GM23338 (cell line): Measurements from ENCODE around the gene GCA. TPM values are rescaled to one million over a fixed set of nuclear protein-coding genes. Genes with fewer than 3 reads are reported as not detected.

Experiments
- ATAC-seq: fragments of 200-7000 bp; cut with Tn5 transposase; 3 replicates; pipeline ENCODE4 v1.9.1; 2020
- DNase-seq: peaks from one replicate; pipeline ENCODE4 v3.0.0-alpha.2; 2015; ENCODE audit warnings: low spot score
- H2AFZ ChIP-seq: fragments of 200-600 bp; sonication (generic); 2 replicates; pipeline ENCODE4 v1.8.0; 2016; ENCODE audit warnings: antibody characterized with exemption, mild to moderate bottlenecking, moderate library complexity
- H3F3A ChIP-seq: fragments of 200-600 bp; sonication (generic); replicated peaks from 2 replicates; pipeline ENCODE4 v1.8.0; 2017; ENCODE audit warnings: antibody characterized with exemption, mixed run types, low read depth
- H3K27ac ChIP-seq: fragments of 200-600 bp; sonication (generic); 2 replicates; pipeline ENCODE4 v1.6.1; 2016; ENCODE audit warnings: low read depth
- H3K27me3 ChIP-seq: fragments of 200-600 bp; sonication (generic); 2 replicates; pipeline ENCODE4 v1.8.0; 2016; ENCODE audit warnings: mild to moderate bottlenecking, mixed run types, moderate library complexity; ENCODE audit not compliant: insufficient read depth
- H3K36me3 ChIP-seq: fragments of 200-600 bp; sonication (generic); 2 replicates; pipeline ENCODE4 v1.8.0; 2016; ENCODE audit warnings: mild to moderate bottlenecking; ENCODE audit not compliant: insufficient read depth
- H3K4me1 ChIP-seq: fragments of 200-600 bp; sonication (generic); 2 replicates; pipeline ENCODE4 v1.8.0; 2016; ENCODE audit warnings: mild to moderate bottlenecking, moderate library complexity; ENCODE audit not compliant: insufficient read depth
- H3K4me2 ChIP-seq: fragments of 200-600 bp; sonication (generic); 2 replicates; pipeline ENCODE4 v1.7.1; 2017; ENCODE audit warnings: mixed run types
- H3K4me3 ChIP-seq: fragments of 200-600 bp; sonication (generic); 2 replicates; pipeline ENCODE4 v1.6.1; 2016; ENCODE audit warnings: mixed run types
- H3K79me2 ChIP-seq: fragments of 200-600 bp; sonication (generic); replicated peaks from 2 replicates; pipeline ENCODE4 v1.8.0; 2017; ENCODE audit warnings: mild to moderate bottlenecking; ENCODE audit not compliant: insufficient read depth
- H3K9me2 ChIP-seq: fragments of 200-600 bp; sonication (generic); 2 replicates; pipeline ENCODE4 v1.8.0; 2017; ENCODE audit not compliant: insufficient read depth
- H4K20me1 ChIP-seq: fragments of 200-600 bp; sonication (generic); replicated peaks from 2 replicates; pipeline ENCODE4 v1.8.0; 2017; ENCODE audit warnings: mild to moderate bottlenecking; ENCODE audit not compliant: insufficient read depth
- H3K27ac Mint-ChIP-seq: 2 replicates; pipeline ENCODE4 v1.8.0; 2020; ENCODE audit warnings: inconsistent platforms, mild to moderate bottlenecking, moderate library complexity, mixed read lengths
- H3K27me3 Mint-ChIP-seq: 3 replicates; pipeline ENCODE4 v1.8.0; 2022; ENCODE audit warnings: low read depth, mild to moderate bottlenecking, moderate library complexity, mixed read lengths, inconsistent platforms; ENCODE audit not compliant: insufficient read depth, poor library complexity
- H3K36me3 Mint-ChIP-seq: 3 replicates; pipeline ENCODE4 v1.8.0; 2021; ENCODE audit warnings: low read depth, mild to moderate bottlenecking, inconsistent platforms, moderate library complexity, mixed read lengths
- H3K4me1 Mint-ChIP-seq: 3 replicates; pipeline ENCODE4 v1.8.0; 2020; ENCODE audit warnings: mild to moderate bottlenecking, inconsistent platforms, mixed read lengths
- H3K4me3 Mint-ChIP-seq: 3 replicates; pipeline ENCODE4 v1.8.0; 2021; ENCODE audit warnings: moderate library complexity, mild to moderate bottlenecking, inconsistent platforms, mixed read lengths
- H3K9me3 Mint-ChIP-seq: 3 replicates; pipeline ENCODE4 v1.8.0; 2020; ENCODE audit warnings: moderate library complexity, mild to moderate bottlenecking, inconsistent platforms, mixed read lengths
- CREB1 ChIP-seq: fragments of 250-450 bp; sonication (Bioruptor Pico); IDR thresholded peaks from 2 replicates; pipeline ENCODE4 v1.5.0; 2020; ENCODE audit warnings: low read depth, mild to moderate bottlenecking, moderate library complexity
- EZH2 ChIP-seq: fragments of 200-600 bp; sonication (generic); IDR thresholded peaks from one replicate; pipeline ENCODE4 v1.8.0; 2017; ENCODE audit warnings: antibody characterized with exemption, mild to moderate bottlenecking, low read depth; ENCODE audit not compliant: unreplicated experiment
- EZH2phosphoT487 ChIP-seq: fragments of 200-600 bp; sonication (generic); IDR thresholded peaks from one replicate; pipeline ENCODE4 v1.8.1; 2018; ENCODE audit warnings: antibody characterized with exemption; ENCODE audit not compliant: unreplicated experiment
- JUNB ChIP-seq: IDR thresholded peaks from one replicate; pipeline ENCODE4 v1.6.1; 2016; ENCODE audit warnings: antibody characterized with exemption; ENCODE audit not compliant: unreplicated experiment
- NANOG ChIP-seq: IDR thresholded peaks from 2 replicates; pipeline ENCODE4 v1.6.1; 2016; ENCODE audit warnings: antibody characterized with exemption, borderline replicate concordance
- POLR2AphosphoS5 ChIP-seq: IDR thresholded peaks from 2 replicates; pipeline ENCODE4 v1.6.1; 2016; ENCODE audit warnings: antibody characterized with exemption, low read depth
- STAT1 ChIP-seq: IDR thresholded peaks from one replicate; pipeline ENCODE4 v1.6.1; 2016; ENCODE audit warnings: antibody characterized with exemption; ENCODE audit not compliant: unreplicated experiment
- ZNF114 ChIP-seq: fragments of 250-450 bp; sonication (Bioruptor Pico); IDR thresholded peaks from 2 replicates; pipeline ENCODE4 v1.5.0; 2020; ENCODE audit warnings: mild to moderate bottlenecking, moderate library complexity
- ZNF331 ChIP-seq: fragments of 250-450 bp; sonication (Bioruptor Pico); IDR thresholded peaks from 2 replicates; pipeline ENCODE4 v1.5.0; 2020; ENCODE audit warnings: low read depth, mild to moderate bottlenecking, moderate library complexity
- polyA plus RNA-seq: library from polyadenylated mRNA; unstranded; fragments of >200 nt; fragmentation: Nextera tagmentation; extraction: Ambion mirVana; gene quantifications from 2 replicates; pipeline ENCODE4 v1.2.1, GENCODE V29; 2016
- total RNA-seq: library from RNA; depleted of rRNA; stranded (reverse); fragments of >200 nt; shearing (Covaris generic); gene quantifications from 2 replicates; pipeline ENCODE4 v1.2.3, GENCODE V29; 2014
- TF ChIP-seq, protein P1 (sequence below): IDR thresholded peaks from 2 replicates; pipeline ENCODE4 v1.6.1; 2016; ENCODE audit warnings: antibody characterized with exemption
- TF ChIP-seq, protein P2 (sequence below): IDR thresholded peaks from one replicate; pipeline ENCODE4 v1.6.1; 2018; ENCODE audit warnings: antibody characterized with exemption; ENCODE audit not compliant: unreplicated experiment
- TF ChIP-seq, protein P3 (sequence below), 2 experiments: fragments of 200-600 bp in 1 of 2; sonication (generic) in 1 of 2; conservative IDR thresholded peaks; 2 replicates each; pipeline versions ENCODE4 v1.5.1 to v1.6.1; 2016 to 2017; ENCODE audit warnings: antibody characterized with exemption in 2 of 2, low read depth in 2 of 2, mild to moderate bottlenecking in 2 of 2, moderate library complexity in 1 of 2

Gene GCA
- total and polyA plus RNA-seq, 2 experiments from 2014 or later: 39.3 to 62.7 TPM

DNA sequence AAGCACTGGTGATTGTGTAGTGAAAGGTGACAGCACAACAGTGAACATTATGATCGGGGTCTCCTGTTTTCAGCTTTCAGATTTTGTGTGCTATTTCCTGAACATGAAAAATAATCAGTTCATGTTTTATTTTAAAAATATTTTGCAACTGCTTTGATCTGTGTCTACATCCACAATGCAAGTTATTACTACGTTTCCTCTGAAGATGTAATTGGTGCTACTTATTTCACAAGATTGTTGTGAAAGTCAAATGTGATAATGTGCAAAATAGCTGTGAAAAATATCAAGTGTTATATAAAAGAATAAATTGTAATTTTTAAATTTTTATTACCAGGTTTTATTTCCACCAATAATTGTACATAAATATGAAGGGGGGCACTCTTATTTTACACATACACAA is 6.1 kb upstream of the GCA start:
- H3F3A ChIP-seq: no peaks in the 10 kb centered on the region
- no peaks in the 10 kb centered on the region for H3K36me3 ChIP-seq
- no peak overlapping the region for H3K4me2 ChIP-seq
- H3K4me3 Mint-ChIP-seq: no peak overlapping the region
- H3K27ac Mint-ChIP-seq: no peak overlapping the region
- no peaks in the 10 kb centered on the region for H3K27me3 Mint-ChIP-seq
- no peaks in the 10 kb centered on the region for H3K9me2 ChIP-seq
- ATAC-seq: no peak
- H3K36me3 Mint-ChIP-seq: no peaks in the 10 kb centered on the region
- H2AFZ ChIP-seq: no peak overlapping the region
- no peaks in the 10 kb centered on the region for H3K4me1 Mint-ChIP-seq
- H3K4me1 ChIP-seq: no peaks in the 10 kb centered on the region
- no peaks in the 10 kb centered on the region for H3K27me3 ChIP-seq
- DNase-seq: no peak
- TF ChIP-seq, protein P1, sequence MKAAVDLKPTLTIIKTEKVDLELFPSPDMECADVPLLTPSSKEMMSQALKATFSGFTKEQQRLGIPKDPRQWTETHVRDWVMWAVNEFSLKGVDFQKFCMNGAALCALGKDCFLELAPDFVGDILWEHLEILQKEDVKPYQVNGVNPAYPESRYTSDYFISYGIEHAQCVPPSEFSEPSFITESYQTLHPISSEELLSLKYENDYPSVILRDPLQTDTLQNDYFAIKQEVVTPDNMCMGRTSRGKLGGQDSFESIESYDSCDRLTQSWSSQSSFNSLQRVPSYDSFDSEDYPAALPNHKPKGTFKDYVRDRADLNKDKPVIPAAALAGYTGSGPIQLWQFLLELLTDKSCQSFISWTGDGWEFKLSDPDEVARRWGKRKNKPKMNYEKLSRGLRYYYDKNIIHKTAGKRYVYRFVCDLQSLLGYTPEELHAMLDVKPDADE: no peak
- no peak for TF ChIP-seq POLR2AphosphoS5
- TF ChIP-seq, protein P2, sequence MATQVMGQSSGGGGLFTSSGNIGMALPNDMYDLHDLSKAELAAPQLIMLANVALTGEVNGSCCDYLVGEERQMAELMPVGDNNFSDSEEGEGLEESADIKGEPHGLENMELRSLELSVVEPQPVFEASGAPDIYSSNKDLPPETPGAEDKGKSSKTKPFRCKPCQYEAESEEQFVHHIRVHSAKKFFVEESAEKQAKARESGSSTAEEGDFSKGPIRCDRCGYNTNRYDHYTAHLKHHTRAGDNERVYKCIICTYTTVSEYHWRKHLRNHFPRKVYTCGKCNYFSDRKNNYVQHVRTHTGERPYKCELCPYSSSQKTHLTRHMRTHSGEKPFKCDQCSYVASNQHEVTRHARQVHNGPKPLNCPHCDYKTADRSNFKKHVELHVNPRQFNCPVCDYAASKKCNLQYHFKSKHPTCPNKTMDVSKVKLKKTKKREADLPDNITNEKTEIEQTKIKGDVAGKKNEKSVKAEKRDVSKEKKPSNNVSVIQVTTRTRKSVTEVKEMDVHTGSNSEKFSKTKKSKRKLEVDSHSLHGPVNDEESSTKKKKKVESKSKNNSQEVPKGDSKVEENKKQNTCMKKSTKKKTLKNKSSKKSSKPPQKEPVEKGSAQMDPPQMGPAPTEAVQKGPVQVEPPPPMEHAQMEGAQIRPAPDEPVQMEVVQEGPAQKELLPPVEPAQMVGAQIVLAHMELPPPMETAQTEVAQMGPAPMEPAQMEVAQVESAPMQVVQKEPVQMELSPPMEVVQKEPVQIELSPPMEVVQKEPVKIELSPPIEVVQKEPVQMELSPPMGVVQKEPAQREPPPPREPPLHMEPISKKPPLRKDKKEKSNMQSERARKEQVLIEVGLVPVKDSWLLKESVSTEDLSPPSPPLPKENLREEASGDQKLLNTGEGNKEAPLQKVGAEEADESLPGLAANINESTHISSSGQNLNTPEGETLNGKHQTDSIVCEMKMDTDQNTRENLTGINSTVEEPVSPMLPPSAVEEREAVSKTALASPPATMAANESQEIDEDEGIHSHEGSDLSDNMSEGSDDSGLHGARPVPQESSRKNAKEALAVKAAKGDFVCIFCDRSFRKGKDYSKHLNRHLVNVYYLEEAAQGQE: no peak
- no peak for TF ChIP-seq STAT1
- no peak for TF ChIP-seq EZH2
- no peak for TF ChIP-seq EZH2phosphoT487
- no peak for TF ChIP-seq ZNF114 (CRISPR knock-in tag)
- TF ChIP-seq, protein P3, sequence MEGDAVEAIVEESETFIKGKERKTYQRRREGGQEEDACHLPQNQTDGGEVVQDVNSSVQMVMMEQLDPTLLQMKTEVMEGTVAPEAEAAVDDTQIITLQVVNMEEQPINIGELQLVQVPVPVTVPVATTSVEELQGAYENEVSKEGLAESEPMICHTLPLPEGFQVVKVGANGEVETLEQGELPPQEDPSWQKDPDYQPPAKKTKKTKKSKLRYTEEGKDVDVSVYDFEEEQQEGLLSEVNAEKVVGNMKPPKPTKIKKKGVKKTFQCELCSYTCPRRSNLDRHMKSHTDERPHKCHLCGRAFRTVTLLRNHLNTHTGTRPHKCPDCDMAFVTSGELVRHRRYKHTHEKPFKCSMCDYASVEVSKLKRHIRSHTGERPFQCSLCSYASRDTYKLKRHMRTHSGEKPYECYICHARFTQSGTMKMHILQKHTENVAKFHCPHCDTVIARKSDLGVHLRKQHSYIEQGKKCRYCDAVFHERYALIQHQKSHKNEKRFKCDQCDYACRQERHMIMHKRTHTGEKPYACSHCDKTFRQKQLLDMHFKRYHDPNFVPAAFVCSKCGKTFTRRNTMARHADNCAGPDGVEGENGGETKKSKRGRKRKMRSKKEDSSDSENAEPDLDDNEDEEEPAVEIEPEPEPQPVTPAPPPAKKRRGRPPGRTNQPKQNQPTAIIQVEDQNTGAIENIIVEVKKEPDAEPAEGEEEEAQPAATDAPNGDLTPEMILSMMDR (conservative IDR thresholded peaks at IDR 0.05; ENCODE audit: low read depth in 2 of 2): no peak
- no peak for TF ChIP-seq CREB1 (CRISPR knock-in tag)
- no peak for TF ChIP-seq JUNB
- TF ChIP-seq NANOG: no peak
- TF ChIP-seq ZNF331 (CRISPR knock-in tag): no peak
- no peak overlapping the region for H3K4me3 ChIP-seq
- no peak overlapping the region for H3K27ac ChIP-seq
- no peaks in the 10 kb centered on the region for H3K79me2 ChIP-seq
- no peaks in the 10 kb centered on the region for H3K9me3 Mint-ChIP-seq
- no peaks in the 10 kb centered on the region for H4K20me1 ChIP-seq
